Prostate gland (tissue), 2 donors: ENCODE results near the gene MAN2B2. TPM values are rescaled to one million over a fixed set of nuclear protein-coding genes. Genes with fewer than 3 reads are reported as not detected.

Source experiments
- DNase-seq: peaks from one replicate; pipeline ENCODE4 v3.0.0-alpha.2; 2019; ENCODE audit warnings: low spot score
- H3K27ac ChIP-seq, 2 donors: fragments of 200-600 bp; sonication (generic); 2 replicates each; pipeline ENCODE4 v1.5.1; 2017 to 2019
- H3K27me3 ChIP-seq: fragments of 200-600 bp; sonication (generic); replicated peaks from 2 replicates; pipeline ENCODE4 v1.5.1; 2019; ENCODE audit not compliant: insufficient read depth
- H3K36me3 ChIP-seq, 2 donors: fragments of 200-600 bp; sonication (generic); 1 replicate in 1 of 2; 2 replicates in 1 of 2; pipeline versions ENCODE4 v1.5.1 to v1.8.1; 2017 to 2019
- H3K4me1 ChIP-seq: fragments of 200-600 bp; sonication (generic); replicated peaks from 2 replicates; pipeline ENCODE4 v1.5.1; 2019
- H3K4me3 ChIP-seq, 2 donors: fragments of 200-600 bp; sonication (generic); 2 replicates each; pipeline ENCODE4 v1.5.1; 2017 to 2019
- H3K9me3 ChIP-seq: fragments of 200-600 bp; sonication (generic); 2 replicates; pipeline ENCODE4 v1.5.1; 2017
- CTCF ChIP-seq, 4 experiments: fragments of 200-600 bp in 2 of 4; fragments of 450-650 bp in 2 of 4; sonication (generic) in 2 of 4; IDR thresholded peaks; 1 replicate in 3 of 4; 2 replicates in 1 of 4; pipeline ENCODE4 v1.5.1; 2016 to 2019; ENCODE audit warnings: antibody characterized with exemption in 4 of 4, mild to moderate bottlenecking in 2 of 4, moderate library complexity in 2 of 4
- POLR2A ChIP-seq: fragments of 450-650 bp; IDR thresholded peaks from one replicate; pipeline ENCODE4 v1.6.1; 2016; ENCODE audit warnings: antibody characterized with exemption, mild to moderate bottlenecking
- POLR2AphosphoS5 ChIP-seq: sonication (generic); formaldehyde crosslinking; IDR thresholded peaks from one replicate; pipeline ENCODE4 v1.6.1; 2017; ENCODE audit warnings: antibody characterized with exemption
- WGBS: methylation state at CpG from one replicate; pipeline ENCODE4 v1.1.5; 2018; 5-methylcytosine and 5-hydroxymethylcytosine counted together
- intact Hi-C: fragments of 100-400 bp; cut with DNase I; formaldehyde crosslinking; loops from one replicate; pipeline ENCODE4 v1.14.2; 2022
- total RNA-seq, 2 donors: library from RNA; depleted of rRNA; stranded (reverse); fragments of >200 nt; gene quantifications; one replicate each; pipeline ENCODE4 v1.1.0, GENCODE V29; 2016

Gene MAN2B2
- total RNA-seq, 2 donors from 2014 or later: 52.7 to 69.5 TPM

GRCh38 chr4:6527683-6528595, 47.0 kb upstream of the MAN2B2 start:
- no peaks in the 10 kb centered on the region for H3K27me3 ChIP-seq
- H3K27ac ChIP-seq: no peak overlapping the region
- H3K36me3 ChIP-seq: no peaks in the 10 kb centered on the region
- no peak overlapping the region for H3K4me3 ChIP-seq
- no peaks in the 10 kb centered on the region for H3K9me3 ChIP-seq
- no peak for TF ChIP-seq POLR2AphosphoS5
- no peak for TF ChIP-seq CTCF (IDR thresholded peaks at IDR 0.05)
- TF ChIP-seq POLR2A: no peak
- H3K4me1 ChIP-seq: no peaks in the 10 kb centered on the region
- intact Hi-C loops: no loop called here
- DNase-seq: no peak
- WGBS: 89% methylated on average over 26 of the region's 26 CpGs

GRCh38 chr4:6529021-6529420, 46.0 kb upstream of the MAN2B2 start:
- Histone ChIP-seq H3K27ac (no peak overlapping the region), H3K9me3 (no peaks in the 10 kb centered on the region), H3K4me3 (no peak overlapping the region), H3K27me3 (no peaks in the 10 kb centered on the region), H3K4me1 (no peaks in the 10 kb centered on the region), H3K36me3 (no peaks in the 10 kb centered on the region)
- no peak for TF ChIP-seq POLR2A
- TF ChIP-seq CTCF (IDR thresholded peaks at IDR 0.05): no peak
- TF ChIP-seq POLR2AphosphoS5: no peak
- 68% methylated on average over 8 of the region's 10 CpGs for WGBS
- no peak for DNase-seq
- intact Hi-C loops: no loop called here

- no peak for DNase-seq
- TF ChIP-seq POLR2AphosphoS5: no peak
- TF ChIP-seq POLR2A: no peak
- TF ChIP-seq CTCF (IDR thresholded peaks at IDR 0.05): no peak
- WGBS: 94% methylated on average over 15 of the region's 15 CpGs
- intact Hi-C loops: no loop called here
- no peaks in the 10 kb centered on the region for H3K9me3 ChIP-seq
- no peaks in the 10 kb centered on the region for H3K36me3 ChIP-seq
- no peaks in the 10 kb centered on the region for H3K4me1 ChIP-seq
- H3K27ac ChIP-seq: no peak overlapping the region
- no peak overlapping the region for H3K4me3 ChIP-seq
- no peaks in the 10 kb centered on the region for H3K27me3 ChIP-seq
Measured at GRCh38 chr4:6530301-6530700, 44.7 kb upstream of the MAN2B2 start.

GRCh38 chr4:6530964-6531363, 44.0 kb upstream of the MAN2B2 start:
- intact Hi-C loops: no loop called here
- no peak for DNase-seq
- Histone ChIP-seq H3K27ac (no peak overlapping the region), H3K36me3 (no peaks in the 10 kb centered on the region), H3K4me3 (no peak overlapping the region), H3K4me1 (no peaks in the 10 kb centered on the region), H3K9me3 (no peaks in the 10 kb centered on the region), H3K27me3 (no peaks in the 10 kb centered on the region)
- 71% methylated on average over 9 of the region's 9 CpGs for WGBS
- TF ChIP-seq POLR2AphosphoS5 (no peak), CTCF (IDR thresholded peaks at IDR 0.05) (no peak), POLR2A (no peak)

GRCh38 chr4:6532102-6532501, 42.9 kb upstream of the MAN2B2 start:
- Histone ChIP-seq H3K9me3 (no peaks in the 10 kb centered on the region), H3K4me3 (no peak overlapping the region), H3K27ac (no peak overlapping the region), H3K36me3 (no peaks in the 10 kb centered on the region), H3K4me1 (no peaks in the 10 kb centered on the region), H3K27me3 (no peaks in the 10 kb centered on the region)
- DNase-seq: no peak
- WGBS: 70% methylated on average over 3 of the region's 3 CpGs
- intact Hi-C loops: no loop called here
- TF ChIP-seq POLR2AphosphoS5 (no peak), POLR2A (no peak), CTCF (IDR thresholded peaks at IDR 0.05) (no peak)
